ENCODE data around the gene ZER1. TPM values are rescaled to one million over a fixed set of nuclear protein-coding genes. Genes with fewer than 3 reads are reported as not detected.
A peak's percentile ranks its signal among the peaks of the same experiment; 100 is the strongest.

Gene ZER1
- total RNA-seq, 1 donor from 2014 or later: 11.5 TPM

- TF ChIP-seq CTCF (conservative IDR thresholded peaks at IDR 0.05; ENCODE audit: low read depth, low read length): no peak
- no peak for DNase-seq (ENCODE audit: low read depth)
- no peak overlapping the region for H3K4me3 ChIP-seq (ENCODE audit: low read depth, low read length)
These were observed 1.3 kb upstream of the ZER1 start for GRCh38 chr9:128773049-128773448.

- peak overlapping the region; percentile 88 for H3K4me3 ChIP-seq (ENCODE audit: low read depth, low read length)
- TF ChIP-seq CTCF (conservative IDR thresholded peaks at IDR 0.05; ENCODE audit: low read depth, low read length): no peak
- DNase-seq (ENCODE audit: low read depth): no peak
These were observed 519 bp downstream of the ZER1 start for GRCh38 chr9:128771094-128771721.

- no peak for TF ChIP-seq CTCF (conservative IDR thresholded peaks at IDR 0.05; ENCODE audit: low read depth, low read length)
- H3K4me3 ChIP-seq (ENCODE audit: low read depth, low read length): peak overlapping the region; percentile 88
- DNase-seq (ENCODE audit: low read depth): no peak
These were observed 1.3 kb downstream of the ZER1 start for GRCh38 chr9:128770286-128771030.

- no peak overlapping the region for H3K4me3 ChIP-seq (ENCODE audit: low read depth, low read length)
- TF ChIP-seq CTCF (conservative IDR thresholded peaks at IDR 0.05; ENCODE audit: low read depth, low read length): no peak
- DNase-seq (ENCODE audit: low read depth): no peak
These were observed 3.1 kb downstream of the ZER1 start for GRCh38 chr9:128768606-128769005.

GRCh38 chr9:128765499-128765898 is 6.2 kb downstream of the ZER1 start:
- DNase-seq (ENCODE audit: low read depth): no peak
- no peak for TF ChIP-seq CTCF (conservative IDR thresholded peaks at IDR 0.05; ENCODE audit: low read depth, low read length)
- H3K4me3 ChIP-seq (ENCODE audit: low read depth, low read length): no peak overlapping the region

GRCh38 chr9:128764361-128764760 is 7.4 kb downstream of the ZER1 start:
- no peak for DNase-seq (ENCODE audit: low read depth)
- TF ChIP-seq CTCF (conservative IDR thresholded peaks at IDR 0.05; ENCODE audit: low read depth, low read length): no peak
- H3K4me3 ChIP-seq (ENCODE audit: low read depth, low read length): no peak overlapping the region

All from epithelial cell of proximal tubule (primary cell).